Endothelial cell of umbilical vein (primary cell): ENCODE measurements around the gene RIMS3.

Source experiments
- CTCF ChIP-seq, 2 donors: IDR thresholded peaks; 1 replicate in 1 of 2; 2 replicates in 1 of 2; pipeline ENCODE4 v1.5.1; 2011; ENCODE audit warnings: low read length in 2 of 2, mild to moderate bottlenecking in 2 of 2, moderate library complexity in 2 of 2, control low read depth in 1 of 2, inconsistent platforms in 1 of 2, low read depth in 1 of 2; ENCODE audit not compliant: insufficient read depth in 1 of 2; ENCODE audit errors: extremely low read depth in 1 of 2
- EZH2 ChIP-seq: IDR thresholded peaks from 2 replicates; pipeline ENCODE4 v1.6.1; 2012; ENCODE audit warnings: borderline replicate concordance, low read depth, mild to moderate bottlenecking, moderate library complexity, low read length, inconsistent platforms; ENCODE audit not compliant: severe bottlenecking
- FOS ChIP-seq: IDR thresholded peaks from 2 replicates; pipeline ENCODE4 v1.6.1; 2011; ENCODE audit warnings: mild to moderate bottlenecking, low read length, moderate library complexity, borderline replicate concordance; ENCODE audit not compliant: insufficient read depth
- GATA2 ChIP-seq: IDR thresholded peaks from 2 replicates; pipeline ENCODE4 v1.7.0; 2011; ENCODE audit warnings: low read depth, mild to moderate bottlenecking, moderate library complexity, mixed read lengths, low read length; ENCODE audit not compliant: insufficient read length, insufficient read depth
- JUN ChIP-seq: IDR thresholded peaks from 2 replicates; pipeline ENCODE4 v1.6.1; 2011; ENCODE audit warnings: borderline replicate concordance, low read depth; ENCODE audit not compliant: insufficient read length, insufficient read depth
- MAX ChIP-seq: IDR thresholded peaks from 2 replicates; pipeline ENCODE4 v1.6.1; 2011; ENCODE audit not compliant: insufficient read depth, insufficient read length
- MYC ChIP-seq: IDR thresholded peaks from one replicate; pipeline ENCODE4 v1.6.1; 2011; ENCODE audit warnings: mild to moderate bottlenecking, low read depth, low read length
- POLR2A ChIP-seq: IDR thresholded peaks from 2 replicates; pipeline ENCODE4 v1.6.1; 2012; ENCODE audit warnings: low read depth, mild to moderate bottlenecking, control low read depth, low read length
- POLR2AphosphoS5 ChIP-seq: IDR thresholded peaks from 2 replicates; pipeline ENCODE4 v1.6.1; 2012; ENCODE audit warnings: low read depth, mild to moderate bottlenecking, control low read depth, low read length, moderate library complexity; ENCODE audit not compliant: insufficient read depth

GRCh38 chr1:40652979-40653378, 12.5 kb downstream of the RIMS3 start:
- no peak for TF ChIP-seq POLR2AphosphoS5
- TF ChIP-seq CTCF (IDR thresholded peaks at IDR 0.05; ENCODE audit: extremely low read depth in 1 of 2, insufficient read depth in 1 of 2, low read depth in 1 of 2, low read length in 2 of 2) = no peak
- no peak for TF ChIP-seq POLR2A
- TF ChIP-seq EZH2 = no peak
- TF ChIP-seq GATA2 = no peak
- no peak for TF ChIP-seq FOS
- no peak for TF ChIP-seq MAX
- TF ChIP-seq JUN = no peak
- TF ChIP-seq MYC = no peak
